NCI-H345 treated with DMSO at 0.1 percent for 48 hours (cell line): ENCODE measurements around the gene PTTG1.

Experiments
- DNase-seq: peaks from one replicate; lab custom pipeline; 2025; ENCODE audit not compliant: unreplicated experiment; lab: John Stamatoyannopoulos, UW

PTTG1 gene

DNA sequence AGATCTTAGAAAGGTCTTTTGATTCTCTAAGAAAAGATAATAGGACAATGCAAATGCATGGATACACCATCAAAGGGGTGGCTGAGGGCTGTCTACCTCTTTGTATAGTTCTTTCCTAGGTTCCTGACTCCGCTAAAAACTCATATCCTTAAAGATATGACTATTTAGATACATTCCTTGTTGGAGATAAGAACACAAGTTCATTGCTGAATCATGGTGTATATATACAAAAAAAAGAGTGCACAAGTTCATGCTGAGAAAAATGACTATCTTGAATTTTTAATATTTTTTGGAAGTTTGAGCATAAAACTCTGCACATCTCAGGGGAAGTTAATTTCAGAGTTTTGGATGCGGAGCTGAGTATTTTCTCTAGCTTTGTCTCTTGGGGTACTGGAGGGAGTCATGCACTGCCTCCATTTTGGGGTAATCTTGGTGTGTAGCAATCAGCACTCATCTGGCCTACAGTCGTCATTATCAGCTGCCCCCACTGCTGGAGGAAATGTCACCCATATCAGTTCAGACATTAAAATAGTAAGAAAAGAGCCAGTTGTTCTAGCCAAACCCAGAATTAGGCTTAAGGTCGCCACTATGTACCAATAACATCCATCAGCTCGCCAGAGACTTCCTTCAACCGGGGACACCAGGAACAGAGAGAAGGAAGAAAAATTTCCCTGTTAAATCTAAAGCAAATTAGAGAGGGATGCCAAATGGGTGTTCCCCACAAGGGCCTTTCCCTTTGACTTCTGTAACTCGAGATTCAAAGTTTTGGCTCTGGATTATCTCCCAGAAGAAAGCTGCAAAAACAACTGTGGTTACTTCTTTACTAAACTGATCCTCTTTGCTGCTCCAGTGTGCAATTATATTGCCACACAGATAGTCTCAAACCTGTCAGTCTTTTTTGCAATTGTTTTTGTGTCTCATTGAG, 49.0 kb downstream of the PTTG1 start:
- DNase-seq = no peak

DNA sequence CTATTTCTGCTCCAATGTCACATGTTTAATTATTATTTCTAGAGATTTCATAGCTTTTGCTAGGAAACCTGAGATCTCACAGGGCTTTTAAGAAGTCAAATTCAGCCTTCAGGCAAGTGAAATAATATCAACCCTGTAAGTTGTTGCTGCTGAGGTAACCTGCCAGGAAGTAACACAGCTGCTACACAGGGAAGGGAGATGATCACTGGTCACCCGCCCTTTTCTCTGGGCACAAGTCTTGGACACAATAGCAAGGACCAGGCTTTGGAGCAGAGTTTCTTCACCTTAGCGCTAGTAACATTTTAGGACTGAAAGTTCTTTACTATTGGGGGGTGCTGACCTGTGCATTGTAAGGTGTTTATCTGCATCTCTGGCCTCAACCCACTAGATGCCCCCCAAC, 50.1 kb downstream of the PTTG1 start:
- no peak for DNase-seq

DNA sequence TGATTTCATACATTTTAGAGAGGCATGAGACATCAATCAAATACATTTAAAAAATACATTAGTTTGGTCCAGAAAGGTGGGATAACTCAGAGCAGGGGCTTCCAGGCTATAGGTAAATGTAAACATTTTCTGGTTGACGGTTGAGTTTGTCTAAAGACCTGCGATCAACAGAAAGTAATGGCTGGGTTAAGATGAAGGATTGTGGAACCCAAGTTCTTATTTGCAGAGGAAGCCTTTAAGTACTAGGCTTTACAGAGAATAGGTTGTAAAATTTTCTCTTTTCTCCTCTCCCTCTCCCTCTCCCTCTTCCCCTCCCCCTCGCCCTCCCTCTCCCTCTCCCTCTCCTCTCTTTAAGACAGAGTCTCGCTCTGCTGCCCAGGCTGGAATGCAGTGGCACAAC, 50.8 kb downstream of the PTTG1 start:
- DNase-seq = no peak

DNA sequence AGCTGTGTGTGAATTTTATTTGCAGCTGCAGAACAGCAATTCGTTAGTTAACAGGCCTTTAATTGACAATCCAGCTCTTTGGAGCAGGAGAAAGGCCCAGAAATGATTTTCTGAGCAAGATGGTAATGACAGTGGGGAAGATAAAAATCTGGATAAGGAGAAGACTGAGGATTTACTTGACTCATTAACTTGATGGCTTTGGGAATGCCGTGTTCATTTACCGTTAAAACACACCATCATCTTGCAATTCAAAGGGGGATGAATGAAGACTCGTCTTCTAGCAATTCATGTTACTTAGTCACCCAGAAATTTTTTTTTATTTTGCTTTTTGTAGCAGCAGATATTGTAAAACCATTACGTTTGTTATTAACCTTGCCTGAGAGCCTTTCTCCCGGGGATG, 52.0 kb downstream of the PTTG1 start:
- no peak for DNase-seq

DNA sequence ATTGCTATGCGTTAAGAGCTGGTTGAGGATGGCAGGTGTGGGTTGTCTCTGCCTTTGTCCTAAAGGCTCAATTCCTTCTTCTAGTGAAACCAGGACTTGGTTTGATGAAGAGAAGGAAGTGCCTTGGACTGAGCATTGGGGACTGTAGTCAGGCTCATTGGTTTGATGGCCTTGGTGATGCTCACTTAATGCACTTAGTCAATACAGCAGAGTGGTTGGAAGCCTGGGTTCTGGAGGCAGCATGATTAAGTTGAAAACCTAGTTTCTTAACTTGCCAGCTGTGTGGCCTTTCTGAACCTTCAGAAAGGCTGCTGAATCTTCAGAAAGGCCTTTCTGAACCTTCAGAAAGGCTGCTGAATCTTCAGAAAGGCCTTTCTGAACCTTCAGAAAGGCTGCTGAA, 52.4 kb downstream of the PTTG1 start:
- no peak for DNase-seq

DNA sequence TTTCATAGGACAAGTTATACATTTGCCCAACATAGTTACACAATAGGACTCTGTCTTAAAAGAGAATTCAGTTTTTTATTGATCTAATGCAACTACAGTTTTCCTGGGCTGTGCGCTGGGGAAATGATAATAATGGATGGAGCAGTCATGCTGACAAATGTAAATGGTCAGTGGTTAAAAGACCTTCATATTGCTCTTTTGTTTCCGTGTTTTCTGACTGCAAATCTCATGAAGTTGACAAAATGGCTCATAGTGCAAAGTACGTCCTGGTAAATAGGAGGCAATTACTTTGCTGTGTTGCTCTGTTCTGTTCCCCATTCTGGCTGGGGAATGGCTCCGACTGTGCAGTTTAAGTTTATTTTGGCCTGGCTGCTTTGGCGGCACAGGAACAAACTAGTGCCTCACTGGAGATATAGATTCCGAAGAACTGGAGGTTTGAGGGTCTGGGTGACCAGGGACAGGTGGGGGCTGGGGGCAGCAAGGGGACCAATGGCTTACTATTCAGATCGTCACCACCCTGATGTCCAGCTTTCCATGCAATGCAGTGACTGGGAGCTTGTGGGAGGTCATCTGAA, 54.3 kb downstream of the PTTG1 start:
- DNase-seq = no peak

DNA sequence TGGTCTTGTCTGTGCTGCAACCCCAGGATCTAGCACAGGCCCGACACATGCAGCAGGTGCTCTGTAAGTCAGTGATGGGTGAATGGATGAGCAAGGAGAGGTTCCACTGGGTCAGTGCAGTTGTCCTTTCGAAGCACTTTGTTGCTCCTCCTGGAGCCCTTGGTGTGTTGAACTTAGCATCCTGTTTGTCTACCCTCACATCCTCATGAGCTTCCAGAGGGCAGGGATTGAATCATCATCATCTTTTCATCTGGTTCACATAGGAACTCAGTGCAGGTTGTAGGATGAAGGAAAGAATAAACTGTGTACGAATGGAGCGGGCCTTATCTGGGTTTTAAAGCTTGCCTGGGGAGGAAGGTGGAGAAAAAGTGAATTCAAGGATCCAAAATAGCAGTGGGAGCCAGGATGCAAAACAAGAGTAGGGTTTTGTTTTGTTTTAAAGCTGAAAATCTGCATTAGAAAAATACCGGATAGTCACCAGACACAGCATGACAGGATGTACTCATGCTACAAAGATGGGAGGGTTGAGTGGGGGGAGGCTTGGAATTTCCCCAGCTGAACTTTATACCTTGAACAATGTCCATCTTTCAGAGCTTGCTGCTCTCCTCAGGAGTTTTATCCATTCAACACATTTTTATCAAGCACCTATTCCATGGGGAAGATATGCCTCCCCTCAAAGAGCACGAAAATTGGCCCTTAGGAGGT, 55.8 kb downstream of the PTTG1 start:
- no peak for DNase-seq

DNA sequence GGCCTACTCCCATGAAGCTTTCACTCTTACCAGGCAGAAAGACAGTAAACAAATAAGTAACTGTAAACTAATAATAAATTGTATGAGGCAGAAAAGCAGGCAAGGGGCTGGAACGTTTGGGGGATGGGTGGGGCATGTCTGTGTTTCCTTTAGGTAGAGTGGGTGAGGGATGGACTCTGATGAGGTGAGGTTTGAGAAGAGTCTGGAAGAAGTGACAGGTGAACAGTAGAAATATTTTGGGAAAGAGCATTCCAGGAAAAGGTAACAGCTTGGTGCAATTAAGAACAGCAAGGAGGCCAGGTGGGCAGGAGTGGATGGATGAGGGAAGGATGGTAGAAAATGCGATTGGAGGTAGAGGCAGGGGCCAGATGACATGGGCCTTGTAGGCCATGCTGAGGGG, 56.5 kb downstream of the PTTG1 start:
- no peak for DNase-seq
